ENCODE results near the gene CD320. TPM values are rescaled to one million over a fixed set of nuclear protein-coding genes. Genes with fewer than 3 reads are reported as not detected.

CD320 gene
- total and polyA plus RNA-seq, 10 of the 15 experiments (the other 5 are each of a cell fraction or from before 2014, with no cell fraction given), result 1.1 to 134 (median 46.5) TPM

Other genes with a start within 250 kb of the CD320 start
Only the 7 nearest of the 11 such genes appear.
- 46.3 and 46.8 TPM in 2 replicates for gene CERS4, start 99.0 kb downstream of the CD320 start, total RNA-seq (2014; rRNA removed)
- 17.3 and 18.2 TPM in 2 replicates for gene CERS4, start 99.0 kb downstream of the CD320 start, total RNA-seq (2014; rRNA removed; fragmentation: Illumina TruSeq; extraction: Trizol)
- 41.7 and 43.1 TPM in 2 replicates for gene CERS4, start 99.0 kb downstream of the CD320 start, total RNA-seq (2021)
- gene CERS4, start 99.0 kb downstream of the CD320 start, polyA plus RNA-seq (2011; rRNA removed), result 29.5 and 62.1 TPM in 2 replicates
- 12.7 and 16.2 TPM in 2 replicates for gene CERS4, start 99.0 kb downstream of the CD320 start, polyA plus RNA-seq (2014; fragmentation: Illumina TruSeq; extraction: Trizol)
- gene CERS4, start 99.0 kb downstream of the CD320 start, polyA plus RNA-seq (2014; fragmentation: Nextera tagmentation; extraction: Ambion mirVana), result 1 to 10 TPM in 1 of 2 experiments, under 1 TPM in 1; 0.34 to 1.9 TPM
- gene CERS4, start 99.0 kb downstream of the CD320 start, polyA plus RNA-seq (2014; rRNA removed), result 53.6 and 55.4 TPM in 2 replicates
- 10 to 100 TPM; 19.9 to 21.6 TPM for gene CERS4, start 99.0 kb downstream of the CD320 start, polyA plus RNA-seq (2016; fragmentation: Nextera tagmentation; extraction: Ambion mirVana)
- 117 and 143 TPM in 2 replicates for gene NDUFA7, start 13.0 kb upstream of the CD320 start, total RNA-seq (2014; rRNA removed)
- gene NDUFA7, start 13.0 kb upstream of the CD320 start, total RNA-seq (2014; rRNA removed; fragmentation: Illumina TruSeq; extraction: Trizol), result 123 and 132 TPM in 2 replicates
- 79.0 and 86.3 TPM in 2 replicates for gene NDUFA7, start 13.0 kb upstream of the CD320 start, total RNA-seq (2021)
- 44.7 and 94.1 TPM in 2 replicates for gene NDUFA7, start 13.0 kb upstream of the CD320 start, polyA plus RNA-seq (2011; rRNA removed)
- 52.0 and 171 TPM in 2 replicates for gene NDUFA7, start 13.0 kb upstream of the CD320 start, polyA plus RNA-seq (2014; fragmentation: Illumina TruSeq; extraction: Trizol)
- 100 to 1,000 TPM; 277 to 360 TPM for gene NDUFA7, start 13.0 kb upstream of the CD320 start, polyA plus RNA-seq (2014; fragmentation: Nextera tagmentation; extraction: Ambion mirVana)
- gene NDUFA7, start 13.0 kb upstream of the CD320 start, polyA plus RNA-seq (2014; rRNA removed), result 178 and 192 TPM in 2 replicates
- gene NDUFA7, start 13.0 kb upstream of the CD320 start, polyA plus RNA-seq (2016; fragmentation: Nextera tagmentation; extraction: Ambion mirVana), result 100 to 1,000 TPM; 249 to 253 TPM
- 1,809 and 1,831 TPM in 2 replicates for gene RPS28, start 13.1 kb upstream of the CD320 start, total RNA-seq (2014; rRNA removed)
- gene RPS28, start 13.1 kb upstream of the CD320 start, total RNA-seq (2014; rRNA removed; fragmentation: Illumina TruSeq; extraction: Trizol), result 396 and 422 TPM in 2 replicates
- gene RPS28, start 13.1 kb upstream of the CD320 start, total RNA-seq (2021), result 3,081 and 3,150 TPM in 2 replicates
- 502 and 657 TPM in 2 replicates for gene RPS28, start 13.1 kb upstream of the CD320 start, polyA plus RNA-seq (2011; rRNA removed)
- gene RPS28, start 13.1 kb upstream of the CD320 start, polyA plus RNA-seq (2014; fragmentation: Illumina TruSeq; extraction: Trizol), result 73.8 and 651 TPM in 2 replicates
- 1,000 to 10,000 TPM; 3,036 to 3,905 TPM for gene RPS28, start 13.1 kb upstream of the CD320 start, polyA plus RNA-seq (2014; fragmentation: Nextera tagmentation; extraction: Ambion mirVana)
- 1,927 and 2,346 TPM in 2 replicates for gene RPS28, start 13.1 kb upstream of the CD320 start, polyA plus RNA-seq (2014; rRNA removed)
- 1,000 to 10,000 TPM; 1,324 to 1,329 TPM for gene RPS28, start 13.1 kb upstream of the CD320 start, polyA plus RNA-seq (2016; fragmentation: Nextera tagmentation; extraction: Ambion mirVana)
- 0.45 and 0.54 TPM in 2 replicates for gene KANK3, start 34.9 kb upstream of the CD320 start, total RNA-seq (2014; rRNA removed)
- gene KANK3, start 34.9 kb upstream of the CD320 start, total RNA-seq (2014; rRNA removed; fragmentation: Illumina TruSeq; extraction: Trizol), result 0.22 TPM in 1 of 2 replicates, not detected in the other
- 0.26 and 0.56 TPM in 2 replicates for gene KANK3, start 34.9 kb upstream of the CD320 start, total RNA-seq (2021)
- gene KANK3, start 34.9 kb upstream of the CD320 start, polyA plus RNA-seq (2011; rRNA removed), result 0.05 TPM in 1 of 2 replicates, not detected in the other
- gene KANK3, start 34.9 kb upstream of the CD320 start, polyA plus RNA-seq (2014; fragmentation: Illumina TruSeq; extraction: Trizol), result 0.03 TPM in 1 of 2 replicates, not detected in the other
- under 1 TPM in 1 of 2 experiments, not detected in 1; 0.07 TPM for gene KANK3, start 34.9 kb upstream of the CD320 start, polyA plus RNA-seq (2014; fragmentation: Nextera tagmentation; extraction: Ambion mirVana)
- 0.18 and 0.57 TPM in 2 replicates for gene KANK3, start 34.9 kb upstream of the CD320 start, polyA plus RNA-seq (2014; rRNA removed)
- under 1 TPM; 0.62 to 0.93 TPM for gene KANK3, start 34.9 kb upstream of the CD320 start, polyA plus RNA-seq (2016; fragmentation: Nextera tagmentation; extraction: Ambion mirVana)
- not detected in 2 replicates for gene ANGPTL4, start 55.8 kb upstream of the CD320 start, total RNA-seq (2014; rRNA removed)
- gene ANGPTL4, start 55.8 kb upstream of the CD320 start, total RNA-seq (2014; rRNA removed; fragmentation: Illumina TruSeq; extraction: Trizol), result not detected in 2 replicates
- not detected in 2 replicates for gene ANGPTL4, start 55.8 kb upstream of the CD320 start, total RNA-seq (2021)
- gene ANGPTL4, start 55.8 kb upstream of the CD320 start, polyA plus RNA-seq (2011; rRNA removed), result 0.12 and 0.45 TPM in 2 replicates
- not detected in 2 replicates for gene ANGPTL4, start 55.8 kb upstream of the CD320 start, polyA plus RNA-seq (2014; fragmentation: Illumina TruSeq; extraction: Trizol)
- gene ANGPTL4, start 55.8 kb upstream of the CD320 start, polyA plus RNA-seq (2014; fragmentation: Nextera tagmentation; extraction: Ambion mirVana), result not detected
- not detected in 2 replicates for gene ANGPTL4, start 55.8 kb upstream of the CD320 start, polyA plus RNA-seq (2014; rRNA removed)
- not detected for gene ANGPTL4, start 55.8 kb upstream of the CD320 start, polyA plus RNA-seq (2016; fragmentation: Nextera tagmentation; extraction: Ambion mirVana)
- gene RAB11B, start 82.0 kb upstream of the CD320 start, total RNA-seq (2014; rRNA removed), result 8.8 and 9.2 TPM in 2 replicates
- 6.3 and 7.0 TPM in 2 replicates for gene RAB11B, start 82.0 kb upstream of the CD320 start, total RNA-seq (2014; rRNA removed; fragmentation: Illumina TruSeq; extraction: Trizol)
- 75.3 and 82.5 TPM in 2 replicates for gene RAB11B, start 82.0 kb upstream of the CD320 start, total RNA-seq (2021)
- gene RAB11B, start 82.0 kb upstream of the CD320 start, polyA plus RNA-seq (2011; rRNA removed), result 11.5 and 25.7 TPM in 2 replicates
- gene RAB11B, start 82.0 kb upstream of the CD320 start, polyA plus RNA-seq (2014; fragmentation: Illumina TruSeq; extraction: Trizol), result 6.0 and 10.2 TPM in 2 replicates
- gene RAB11B, start 82.0 kb upstream of the CD320 start, polyA plus RNA-seq (2014; fragmentation: Nextera tagmentation; extraction: Ambion mirVana), result 1 to 10 TPM in 1 of 2 experiments, under 1 TPM in 1; 0.92 to 2.6 TPM
- 56.7 and 66.6 TPM in 2 replicates for gene RAB11B, start 82.0 kb upstream of the CD320 start, polyA plus RNA-seq (2014; rRNA removed)
- gene RAB11B, start 82.0 kb upstream of the CD320 start, polyA plus RNA-seq (2016; fragmentation: Nextera tagmentation; extraction: Ambion mirVana), result 10 to 100 TPM; 63.3 to 75.6 TPM
- gene MARCHF2, start 104.9 kb upstream of the CD320 start, total RNA-seq (2014; rRNA removed), result 29.2 and 30.3 TPM in 2 replicates
- gene MARCHF2, start 104.9 kb upstream of the CD320 start, total RNA-seq (2014; rRNA removed; fragmentation: Illumina TruSeq; extraction: Trizol), result 7.4 TPM in 2 replicates
- gene MARCHF2, start 104.9 kb upstream of the CD320 start, total RNA-seq (2021), result 12.3 and 14.3 TPM in 2 replicates
- 1.8 and 4.7 TPM in 2 replicates for gene MARCHF2, start 104.9 kb upstream of the CD320 start, polyA plus RNA-seq (2011; rRNA removed)
- gene MARCHF2, start 104.9 kb upstream of the CD320 start, polyA plus RNA-seq (2014; fragmentation: Illumina TruSeq; extraction: Trizol), result 3.3 and 5.9 TPM in 2 replicates
- gene MARCHF2, start 104.9 kb upstream of the CD320 start, polyA plus RNA-seq (2014; fragmentation: Nextera tagmentation; extraction: Ambion mirVana), result 1 to 10 TPM; 1.6 to 2.8 TPM
- 14.9 and 23.3 TPM in 2 replicates for gene MARCHF2, start 104.9 kb upstream of the CD320 start, polyA plus RNA-seq (2014; rRNA removed)
- gene MARCHF2, start 104.9 kb upstream of the CD320 start, polyA plus RNA-seq (2016; fragmentation: Nextera tagmentation; extraction: Ambion mirVana), result 10 to 100 TPM; 15.5 to 16.4 TPM